Measurements from ENCODE around the gene DCLK1.
A peak's percentile ranks its signal among the peaks of the same experiment; 100 is the strongest.

Gene DCLK1

DNA sequence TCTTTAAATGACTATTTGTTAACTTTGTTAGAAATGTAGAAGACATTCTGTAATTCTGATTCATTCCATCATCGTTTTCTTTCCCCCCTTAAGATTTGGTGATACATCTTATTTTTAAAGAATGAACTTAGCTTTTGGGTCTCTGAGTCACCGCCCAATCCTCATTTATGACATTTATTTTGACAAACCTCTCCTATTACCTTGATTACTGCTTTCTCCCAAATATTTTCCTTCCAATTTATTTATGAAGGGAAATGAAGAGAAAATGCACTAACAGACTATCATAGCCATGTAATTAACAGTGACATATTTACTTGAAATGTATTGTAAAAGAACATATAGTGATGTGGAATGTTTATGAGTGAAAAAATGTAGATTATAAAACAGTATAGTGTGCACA is 241.6 kb downstream of the DCLK1 start:
- TF ChIP-seq, protein P1, sequence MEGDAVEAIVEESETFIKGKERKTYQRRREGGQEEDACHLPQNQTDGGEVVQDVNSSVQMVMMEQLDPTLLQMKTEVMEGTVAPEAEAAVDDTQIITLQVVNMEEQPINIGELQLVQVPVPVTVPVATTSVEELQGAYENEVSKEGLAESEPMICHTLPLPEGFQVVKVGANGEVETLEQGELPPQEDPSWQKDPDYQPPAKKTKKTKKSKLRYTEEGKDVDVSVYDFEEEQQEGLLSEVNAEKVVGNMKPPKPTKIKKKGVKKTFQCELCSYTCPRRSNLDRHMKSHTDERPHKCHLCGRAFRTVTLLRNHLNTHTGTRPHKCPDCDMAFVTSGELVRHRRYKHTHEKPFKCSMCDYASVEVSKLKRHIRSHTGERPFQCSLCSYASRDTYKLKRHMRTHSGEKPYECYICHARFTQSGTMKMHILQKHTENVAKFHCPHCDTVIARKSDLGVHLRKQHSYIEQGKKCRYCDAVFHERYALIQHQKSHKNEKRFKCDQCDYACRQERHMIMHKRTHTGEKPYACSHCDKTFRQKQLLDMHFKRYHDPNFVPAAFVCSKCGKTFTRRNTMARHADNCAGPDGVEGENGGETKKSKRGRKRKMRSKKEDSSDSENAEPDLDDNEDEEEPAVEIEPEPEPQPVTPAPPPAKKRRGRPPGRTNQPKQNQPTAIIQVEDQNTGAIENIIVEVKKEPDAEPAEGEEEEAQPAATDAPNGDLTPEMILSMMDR (IDR thresholded peaks at IDR 0.05; ENCODE audit: control insufficient read depth, insufficient read depth, low read depth, low read length, missing control alignments), result no peak
- DNase-seq (ENCODE audit: low read depth), result no peak
- H3K4me3 ChIP-seq (ENCODE audit: control insufficient read depth, low read depth, low read length), result no peak overlapping the region

DNA sequence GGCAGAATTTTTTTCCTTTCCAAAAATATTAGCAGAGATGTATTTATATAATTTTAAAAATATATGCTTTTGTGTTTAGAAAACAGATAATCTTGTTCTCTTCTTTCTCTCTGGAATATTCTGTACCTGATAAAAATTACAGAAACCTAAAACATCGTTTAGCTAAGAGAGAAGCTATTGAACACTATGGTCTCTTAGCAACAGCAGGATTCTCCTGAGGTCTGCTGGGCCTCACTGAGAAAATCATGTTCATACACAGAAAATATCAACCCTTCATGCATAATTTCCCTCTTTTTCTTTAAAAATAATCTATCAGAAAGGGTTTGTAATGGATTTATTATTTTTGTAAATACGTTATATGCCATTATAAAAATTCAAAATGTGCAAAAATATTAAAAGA is 242.2 kb downstream of the DCLK1 start:
- DNase-seq (ENCODE audit: low read depth), result no peak
- H3K4me3 ChIP-seq (ENCODE audit: control insufficient read depth, low read depth, low read length), result no peak overlapping the region
- TF ChIP-seq, protein P1 (IDR thresholded peaks at IDR 0.05; ENCODE audit: control insufficient read depth, insufficient read depth, low read depth, low read length, missing control alignments), result no peak

DNA sequence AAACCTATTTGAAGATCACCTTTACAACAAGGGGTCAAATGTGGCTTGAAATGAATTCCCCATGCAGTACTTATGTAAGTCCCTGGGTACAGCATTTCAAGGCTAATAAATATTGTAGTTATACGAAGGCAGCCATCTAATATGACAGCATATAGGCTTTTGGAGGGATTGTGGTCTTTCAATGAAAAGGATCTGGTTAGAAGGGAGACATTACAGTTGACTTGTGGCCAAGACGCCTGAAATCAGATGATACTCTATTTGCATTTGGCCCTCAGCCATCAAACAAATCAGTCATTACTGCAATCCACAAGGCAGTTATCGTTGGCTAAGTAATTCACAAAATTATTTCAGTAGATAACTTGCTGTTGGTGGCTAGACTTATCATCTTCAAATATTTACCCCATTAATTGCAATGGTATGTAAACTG is 242.7 kb downstream of the DCLK1 start:
- H3K4me3 ChIP-seq (ENCODE audit: control insufficient read depth, low read depth, low read length), result no peak overlapping the region
- DNase-seq (ENCODE audit: low read depth), result no peak
- TF ChIP-seq, protein P1 (IDR thresholded peaks at IDR 0.05; ENCODE audit: control insufficient read depth, insufficient read depth, low read depth, low read length, missing control alignments), result no peak

DNA sequence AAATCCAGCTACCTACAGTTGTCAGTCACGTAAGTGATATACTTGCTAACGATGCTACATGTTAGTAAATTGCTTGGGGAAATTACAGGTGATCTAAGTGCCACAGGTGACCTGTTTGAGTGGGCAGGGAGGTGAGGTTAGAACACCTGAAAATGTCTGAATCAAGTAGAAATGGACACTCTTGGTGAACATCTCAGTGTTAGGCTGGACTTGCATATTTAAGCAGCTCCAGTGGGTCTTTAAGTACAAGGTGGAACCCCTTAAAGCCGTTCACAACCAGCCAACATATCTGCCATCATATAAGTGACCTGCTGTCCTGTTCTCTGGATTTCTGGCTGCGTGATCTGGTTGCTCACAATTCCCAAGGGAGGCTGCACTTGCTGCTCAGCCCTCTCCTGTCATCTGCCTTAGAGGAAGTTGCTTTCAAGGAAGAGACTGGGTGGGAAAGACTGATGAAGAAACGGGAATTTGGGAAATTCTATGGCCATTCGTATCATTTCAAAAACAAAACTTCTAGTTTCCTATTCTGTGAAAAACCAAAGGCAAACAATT is 244.0 kb downstream of the DCLK1 start:
- TF ChIP-seq, protein P1 (IDR thresholded peaks at IDR 0.05; ENCODE audit: control insufficient read depth, insufficient read depth, low read depth, low read length, missing control alignments), result no peak
- DNase-seq (ENCODE audit: low read depth), result no peak

DNA sequence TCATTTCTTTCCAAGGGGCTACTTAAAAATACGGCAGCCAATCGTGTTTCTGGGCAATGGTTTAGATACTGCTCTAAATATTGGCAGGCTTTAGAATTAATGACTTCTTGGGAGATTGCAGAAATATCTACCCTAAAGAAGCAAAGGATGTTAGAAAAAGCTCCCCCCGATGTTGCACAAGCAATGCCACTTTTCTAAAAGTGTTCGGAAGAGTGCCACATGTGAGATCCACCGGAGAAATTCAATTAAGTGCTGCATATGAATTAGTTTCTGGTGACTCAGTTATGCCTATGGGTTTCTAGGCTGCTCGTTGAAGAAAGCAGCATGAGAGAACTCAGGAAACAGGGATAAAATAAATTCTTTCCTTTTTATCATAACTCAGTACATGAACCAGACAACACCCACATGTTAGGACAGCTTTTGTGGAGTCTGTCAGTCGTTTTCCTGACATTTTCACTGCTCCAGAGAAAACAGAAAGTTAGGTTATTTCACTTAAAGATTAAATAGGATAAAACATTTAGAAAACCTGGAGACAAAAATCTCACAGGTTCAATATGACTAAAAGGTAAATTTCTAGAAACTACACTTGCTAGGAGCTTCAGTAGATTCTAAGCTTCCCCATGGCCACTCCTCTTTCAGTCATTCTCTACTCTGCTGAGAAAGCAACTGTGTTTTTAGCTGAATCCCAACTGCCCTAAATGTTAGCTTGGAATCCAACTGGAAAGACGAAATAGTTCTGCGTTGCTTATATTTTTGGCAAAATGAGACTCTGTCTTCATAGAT is 244.7 kb downstream of the DCLK1 start:
- TF ChIP-seq, protein P1 (IDR thresholded peaks at IDR 0.05; ENCODE audit: control insufficient read depth, insufficient read depth, low read depth, low read length, missing control alignments), result no peak
- no peak overlapping the region for H3K4me3 ChIP-seq (ENCODE audit: control insufficient read depth, low read depth, low read length)
- no peak for DNase-seq (ENCODE audit: low read depth)

More for the DNA sequence above, 244.0 kb downstream of the DCLK1 start:
- H3K4me3 ChIP-seq (ENCODE audit: control insufficient read depth, low read depth, low read length), result no peak overlapping the region

DNA sequence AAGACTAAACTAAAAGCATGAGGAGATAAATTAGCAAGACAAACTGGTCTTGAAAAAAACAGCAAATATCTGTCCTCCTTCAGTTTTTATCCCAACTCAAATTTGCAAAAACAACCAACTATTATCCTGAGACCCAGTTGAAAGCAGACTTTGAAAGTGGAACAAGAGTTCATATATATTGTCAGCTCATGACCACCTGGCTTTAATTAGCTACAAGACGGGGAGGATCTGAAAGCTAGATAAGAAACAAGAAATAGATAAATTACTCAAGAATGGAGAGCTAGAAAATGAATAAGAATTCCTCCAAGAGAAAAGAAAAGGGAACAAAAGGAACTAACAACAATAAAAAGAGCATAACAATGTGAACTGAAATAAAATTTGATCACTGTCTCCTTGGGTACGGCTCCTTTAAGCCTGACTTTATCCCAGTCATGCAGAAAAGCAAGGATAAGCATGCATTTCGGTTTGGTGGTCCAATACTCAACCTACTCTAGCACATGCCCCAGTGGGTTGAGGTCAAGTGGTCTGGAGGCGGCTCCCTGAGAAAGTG is 246.9 kb downstream of the DCLK1 start:
- peak; percentile 21 for DNase-seq (ENCODE audit: low read depth)
- TF ChIP-seq, protein P1 (IDR thresholded peaks at IDR 0.05; ENCODE audit: control insufficient read depth, insufficient read depth, low read depth, low read length, missing control alignments), result no peak
- no peak overlapping the region for H3K4me3 ChIP-seq (ENCODE audit: control insufficient read depth, low read depth, low read length)

Data from AG09309 (cell line).